ENCODE data around the gene ACVR1.
"Not testable (repeated sequence)": the region's sequence is repeated elsewhere in the genome, so short reads cannot be mapped to it uniquely, and the experiment has no call there.

The ACVR1 gene

GRCh38 chr2:157759855-157760254 lies 116.3 kb downstream of the ACVR1 start:
- DNase-seq (ENCODE audit: low read depth in 2 of 2) = no peak

- DNase-seq (ENCODE audit: low read depth in 2 of 2) = no peak
Observed at GRCh38 chr2:157758586-157758985, 117.5 kb downstream of the ACVR1 start.

- no peak for DNase-seq (ENCODE audit: low read depth in 2 of 2)
Observed at GRCh38 chr2:157757500-157757899, 118.6 kb downstream of the ACVR1 start.

- not testable (repeated sequence) for DNase-seq (ENCODE audit: low read depth in 2 of 2)
Observed at GRCh38 chr2:157756447-157756846, 119.7 kb downstream of the ACVR1 start.

GRCh38 chr2:157751462-157752058 lies 124.6 kb downstream of the ACVR1 start:
- no peak for DNase-seq (ENCODE audit: low read depth in 2 of 2)

GRCh38 chr2:157749684-157750083 lies 126.4 kb downstream of the ACVR1 start:
- no peak for DNase-seq (ENCODE audit: low read depth in 2 of 2)

GRCh38 chr2:157748371-157749142 lies 127.6 kb downstream of the ACVR1 start:
- DNase-seq (ENCODE audit: low read depth in 2 of 2) = no peak

- DNase-seq (ENCODE audit: low read depth in 2 of 2) = no peak
Observed at GRCh38 chr2:157747695-157748370, 128.3 kb downstream of the ACVR1 start.

GRCh38 chr2:157747280-157747679 lies 128.8 kb downstream of the ACVR1 start:
- no peak for DNase-seq (ENCODE audit: low read depth in 2 of 2)

- DNase-seq (ENCODE audit: low read depth in 2 of 2) = no peak
Observed at GRCh38 chr2:157746234-157746950, 129.7 kb downstream of the ACVR1 start.

GRCh38 chr2:157744571-157745076 lies 131.5 kb downstream of the ACVR1 start:
- DNase-seq (ENCODE audit: low read depth in 2 of 2) = no peak

GRCh38 chr2:157743051-157743450 lies 133.1 kb downstream of the ACVR1 start:
- no peak for DNase-seq (ENCODE audit: low read depth in 2 of 2)

GRCh38 chr2:157741819-157742484 lies 134.2 kb downstream of the ACVR1 start:
- no peak for DNase-seq (ENCODE audit: low read depth in 2 of 2)

GRCh38 chr2:157737656-157738055 lies 138.5 kb downstream of the ACVR1 start:
- DNase-seq (ENCODE audit: low read depth in 2 of 2) = no peak

- no peak for DNase-seq (ENCODE audit: low read depth in 2 of 2)
Observed at GRCh38 chr2:157735532-157735931, 140.6 kb downstream of the ACVR1 start.

- DNase-seq (ENCODE audit: low read depth in 2 of 2) = no peak
Observed at GRCh38 chr2:157733263-157733662, 142.9 kb downstream of the ACVR1 start.

- DNase-seq (ENCODE audit: low read depth in 2 of 2) = no peak
Observed at GRCh38 chr2:157732596-157732995, 143.5 kb downstream of the ACVR1 start.

- no peak for DNase-seq (ENCODE audit: low read depth in 2 of 2)
Observed at GRCh38 chr2:157727693-157728092, 148.4 kb downstream of the ACVR1 start.

- DNase-seq (ENCODE audit: low read depth in 2 of 2) = no peak
Observed at GRCh38 chr2:157726946-157727345, 149.2 kb downstream of the ACVR1 start.

- DNase-seq (ENCODE audit: low read depth in 2 of 2) = no peak
Observed at GRCh38 chr2:157725846-157726245, 150.3 kb downstream of the ACVR1 start.

GRCh38 chr2:157722580-157723234 lies 153.4 kb downstream of the ACVR1 start:
- no peak for DNase-seq (ENCODE audit: low read depth in 2 of 2)
